Measurements from ENCODE around the gene DNMT1.

GRCh38 chr19:10207026-10207425 lies 12.3 kb upstream of the DNMT1 start:
- TF ChIP-seq CTCF (IDR thresholded peaks at IDR 0.05) (no peak), EP300 (IDR thresholded peaks at IDR 0.05) (no peak)

Data from suprapubic skin (tissue), 3 donors.